Activated naive CD4-positive, alpha-beta T cell treated with anti-CD3 and anti-CD28 coated beads, Interleukin-2, amount 50 U/mL, for 16 hours (primary cell): ENCODE measurements around the gene GCH1.
A peak's percentile ranks its signal among the peaks of the same experiment; 100 is the strongest.
"Not testable (repeated sequence)": the region's sequence is repeated elsewhere in the genome, so short reads cannot be mapped to it uniquely, and the experiment has no call there.

Experiments
- DNase-seq: peaks from one replicate; pipeline ENCODE4 v3.0.0-alpha.2; 2020

The GCH1 gene

DNA sequence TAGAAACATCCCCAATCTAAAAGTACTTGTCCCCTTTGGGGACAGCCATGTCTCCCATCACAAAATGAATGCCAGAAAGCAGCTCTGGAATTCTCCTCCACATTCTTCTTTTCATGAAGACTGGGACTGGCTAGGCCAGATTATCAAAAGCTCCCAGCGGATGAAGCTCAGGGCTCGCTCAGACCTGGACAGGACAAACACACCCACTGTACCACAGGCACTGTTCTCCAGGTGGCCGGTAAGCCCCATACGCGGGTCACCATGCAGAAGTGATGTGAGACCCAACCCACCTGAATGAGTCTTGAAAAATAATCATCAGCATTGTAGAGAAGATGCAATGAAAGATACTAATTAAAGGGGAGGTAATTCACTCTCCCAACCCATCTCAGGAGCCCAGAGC lies 85.1 kb downstream of the GCH1 start:
- DNase-seq = no peak

DNA sequence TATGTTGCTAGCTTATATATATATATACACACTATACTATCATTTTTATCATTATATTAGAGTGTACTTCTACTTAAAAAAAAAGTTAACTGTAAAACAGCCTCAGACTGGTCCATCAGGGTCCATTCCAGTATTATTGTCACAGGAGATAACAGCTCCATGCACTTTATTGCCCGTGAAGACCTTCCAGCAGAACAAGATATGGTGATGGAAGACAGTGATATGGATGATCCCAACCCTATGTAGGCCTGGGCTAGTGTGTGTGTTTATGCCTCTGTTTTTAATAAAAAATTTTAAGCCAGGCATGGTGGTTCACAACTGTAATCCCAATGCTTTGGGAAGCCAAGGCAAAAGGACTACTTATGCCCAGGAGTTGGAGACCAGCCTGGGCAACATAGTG lies 86.2 kb downstream of the GCH1 start:
- DNase-seq = no peak

DNA sequence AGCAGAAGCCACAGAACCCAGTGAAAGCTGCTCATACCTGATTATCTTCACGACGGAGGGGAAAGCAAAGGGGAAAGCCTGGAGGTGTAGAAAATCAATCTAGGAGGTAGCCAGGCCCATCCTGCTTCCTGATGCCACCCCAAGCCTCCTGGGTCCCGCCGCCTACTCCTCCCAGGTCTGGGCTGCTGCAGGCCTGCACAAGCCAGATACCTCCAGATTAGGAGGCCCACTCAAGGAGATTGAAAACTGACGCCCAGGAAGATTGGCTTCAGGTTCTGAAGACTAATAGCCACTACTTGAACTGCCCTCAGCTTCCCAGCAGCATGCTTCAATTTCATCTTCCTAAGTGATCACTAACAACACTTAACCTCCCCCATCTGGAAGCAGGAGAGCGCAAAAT lies 87.1 kb downstream of the GCH1 start:
- no peak for DNase-seq

DNA sequence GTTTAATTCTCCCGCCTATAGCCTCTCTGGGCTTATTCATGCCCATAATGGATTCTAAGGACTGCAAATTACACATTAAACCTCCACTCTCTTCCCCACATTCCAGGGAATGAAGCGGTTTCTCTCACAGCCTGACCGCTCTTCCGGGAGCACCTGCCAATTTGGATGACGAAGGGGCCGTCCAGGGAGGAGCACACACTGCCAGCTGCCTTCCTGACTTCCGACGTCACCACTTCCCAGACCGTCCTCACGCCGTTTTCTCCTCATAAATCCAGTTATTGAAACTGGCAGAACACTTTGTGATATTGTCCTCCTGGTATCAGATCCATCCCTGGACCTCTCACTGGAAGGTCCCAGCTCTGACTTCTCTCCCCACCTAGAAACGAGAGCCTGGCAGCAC lies 87.6 kb downstream of the GCH1 start:
- no peak for DNase-seq

DNA sequence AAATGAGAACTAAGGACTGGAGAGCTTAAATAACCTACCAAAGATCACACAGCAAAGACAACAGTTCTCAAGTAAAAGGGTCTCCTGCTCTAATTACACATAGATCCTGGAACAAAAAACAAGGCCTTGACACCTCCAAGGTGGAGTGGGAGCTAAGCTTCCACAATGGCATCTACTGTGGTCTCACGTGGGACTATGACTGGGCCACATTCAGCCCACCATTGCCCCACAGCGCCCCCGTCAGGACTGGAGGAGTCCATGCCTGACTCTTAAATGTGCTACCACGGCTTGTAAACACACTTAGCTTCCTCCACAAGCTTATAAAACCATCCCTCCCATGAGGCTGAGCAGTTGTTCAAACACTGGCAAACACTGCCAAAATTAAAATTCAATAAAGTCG lies 88.5 kb downstream of the GCH1 start:
- no peak for DNase-seq

DNA sequence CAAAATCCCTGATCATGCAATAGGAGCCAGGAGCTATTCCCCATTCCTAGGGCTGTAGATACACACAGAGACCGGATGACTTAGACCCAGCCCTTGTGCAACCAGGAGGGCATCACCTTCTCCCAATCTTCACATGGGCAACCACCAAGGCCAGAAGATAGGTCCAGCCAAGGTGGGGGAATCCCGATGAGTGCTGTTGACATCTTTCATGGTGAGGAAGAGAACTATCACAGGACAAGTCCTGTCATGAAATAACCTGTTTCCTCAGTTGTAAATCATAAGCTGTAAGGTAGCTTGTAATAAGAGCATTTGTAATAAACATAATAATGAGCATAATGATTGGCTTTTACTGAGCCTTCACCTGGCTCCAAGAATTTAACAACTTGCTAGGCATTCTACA lies 89.5 kb downstream of the GCH1 start:
- no peak for DNase-seq

DNA sequence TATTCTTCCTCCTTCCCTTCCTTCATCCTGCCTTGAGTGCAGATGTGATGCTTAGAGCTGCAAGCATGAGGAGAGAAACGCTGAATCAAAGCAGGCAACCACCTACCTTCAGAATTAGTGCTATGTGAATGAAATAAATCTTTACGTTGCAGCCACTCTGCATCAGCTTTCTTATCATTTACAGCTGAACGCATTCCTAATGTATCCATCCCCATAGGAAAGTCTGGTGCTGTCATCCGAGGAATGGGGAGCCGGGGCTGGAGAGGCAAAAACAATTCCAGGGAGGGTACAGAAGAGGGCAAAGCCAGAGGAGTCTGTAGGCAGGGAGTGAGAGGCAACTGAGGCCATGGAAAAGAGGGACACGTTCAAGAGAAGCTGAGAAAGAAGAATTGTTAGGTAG lies 90.0 kb downstream of the GCH1 start:
- DNase-seq = no peak

DNA sequence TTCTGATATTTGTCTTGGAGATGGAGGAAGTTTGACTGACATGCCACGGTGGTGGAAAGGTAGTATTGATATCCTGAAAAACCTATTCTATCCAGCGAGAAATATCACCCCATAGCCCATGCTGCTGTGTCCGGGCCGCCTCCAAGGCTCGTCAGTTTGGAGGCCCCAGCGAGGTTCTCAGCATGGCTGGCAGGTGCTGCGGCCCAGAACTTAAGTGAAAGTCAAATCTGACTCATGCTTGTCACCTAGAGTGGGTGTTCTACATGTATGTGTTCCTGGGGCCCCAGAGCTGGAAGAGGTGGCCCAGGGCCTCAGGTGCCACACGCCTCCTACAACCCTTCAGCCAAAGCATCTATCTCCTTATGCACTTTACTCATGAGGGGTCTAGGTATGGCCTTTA lies 92.9 kb downstream of the GCH1 start:
- no peak for DNase-seq

DNA sequence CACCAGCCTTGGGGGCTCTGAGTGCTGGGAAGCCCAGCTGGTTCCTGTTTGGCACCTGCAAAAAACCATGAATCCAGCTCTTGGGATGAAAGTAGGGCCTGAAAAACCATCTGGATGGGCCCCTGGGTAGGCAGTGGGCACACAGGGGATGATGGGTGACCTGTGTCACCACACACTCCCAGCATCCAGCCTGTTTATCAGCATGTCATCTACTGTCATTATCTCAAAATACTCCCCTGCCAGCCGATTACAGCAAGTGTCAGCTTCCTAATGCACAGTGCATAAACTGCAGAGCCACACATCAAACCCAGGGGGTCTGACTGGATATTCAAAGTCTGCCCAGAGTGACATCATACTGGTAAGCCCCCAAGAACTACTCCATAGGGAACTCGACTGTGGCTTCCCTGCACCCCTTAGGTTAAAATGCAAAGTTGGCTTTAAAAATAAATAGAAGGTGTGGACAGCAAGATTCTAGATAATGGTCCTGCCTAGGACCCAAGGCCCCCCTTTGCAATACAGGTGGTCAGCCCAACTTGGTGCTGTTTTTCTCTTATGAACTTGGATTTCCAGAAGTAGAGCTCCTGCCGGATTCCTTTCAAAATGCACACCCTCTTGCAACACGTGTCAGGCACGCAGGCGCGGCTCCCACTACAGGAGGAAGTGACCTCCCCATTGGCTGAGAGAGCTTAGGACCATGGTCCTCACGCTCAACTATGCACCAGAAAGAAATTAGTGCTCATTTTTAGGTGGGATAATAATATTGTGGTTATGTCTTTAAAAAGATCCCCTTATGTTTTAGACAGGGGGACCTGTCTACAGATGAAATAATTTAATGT lies 94.1 kb downstream of the GCH1 start:
- no peak for DNase-seq

DNA sequence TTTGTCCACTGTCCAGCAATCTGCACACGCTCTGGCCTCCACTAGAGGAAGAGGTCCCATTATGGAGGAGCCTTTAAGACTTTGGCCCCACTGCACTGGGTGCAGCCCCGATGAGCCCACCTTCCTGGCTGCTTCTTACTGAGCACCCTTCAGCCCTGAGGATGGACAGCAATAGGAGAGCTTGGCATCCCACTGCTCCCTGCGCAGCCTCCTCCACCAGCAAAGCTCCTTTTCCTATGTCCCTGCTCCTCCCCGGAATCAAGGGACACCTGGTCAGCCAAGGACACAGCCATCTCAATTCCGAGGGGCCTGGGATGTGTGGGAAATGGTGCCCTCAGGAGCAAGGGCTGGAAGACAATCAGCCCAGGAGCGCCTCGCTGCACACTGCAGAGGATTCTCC lies 94.7 kb downstream of the GCH1 start:
- no peak for DNase-seq

DNA sequence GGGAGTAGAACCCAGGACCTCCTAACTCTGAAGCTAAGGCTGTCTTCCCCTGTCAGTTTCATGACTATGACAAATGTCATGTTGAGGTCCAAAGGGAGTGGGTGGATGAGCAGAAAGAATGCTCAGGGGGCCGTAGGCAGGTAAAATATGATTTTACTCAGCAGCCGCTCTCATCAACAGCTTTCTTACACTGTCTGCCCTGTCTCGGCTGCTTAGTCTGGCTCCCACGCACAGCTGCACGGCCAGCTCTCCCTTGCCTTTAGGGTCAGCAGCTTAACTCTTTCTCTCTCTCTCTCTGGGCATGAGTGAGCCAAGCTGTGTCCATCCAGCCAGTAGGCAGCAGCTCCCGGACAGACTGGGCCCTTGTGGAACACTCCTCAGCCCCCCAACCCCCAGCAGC lies 95.2 kb downstream of the GCH1 start:
- DNase-seq = no peak

DNA sequence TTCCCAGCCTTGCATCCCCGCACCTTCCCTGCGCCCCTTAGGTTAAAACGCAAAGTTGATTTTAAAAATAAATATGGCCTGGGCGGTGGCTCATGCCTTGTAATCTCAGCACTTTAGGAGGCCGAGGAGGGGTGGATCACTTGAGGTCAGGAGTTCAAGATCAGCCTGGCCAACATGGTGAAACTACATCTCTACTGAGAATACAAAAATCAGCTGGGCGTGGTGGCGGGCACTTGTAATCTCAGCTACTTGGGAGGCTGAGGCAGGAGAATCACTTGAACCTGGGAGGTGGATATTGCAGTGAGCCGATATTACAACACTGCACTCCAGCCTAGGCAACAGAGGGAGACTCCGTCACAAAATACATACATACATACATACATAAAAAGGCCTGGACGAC lies 96.0 kb downstream of the GCH1 start:
- no peak for DNase-seq

DNA sequence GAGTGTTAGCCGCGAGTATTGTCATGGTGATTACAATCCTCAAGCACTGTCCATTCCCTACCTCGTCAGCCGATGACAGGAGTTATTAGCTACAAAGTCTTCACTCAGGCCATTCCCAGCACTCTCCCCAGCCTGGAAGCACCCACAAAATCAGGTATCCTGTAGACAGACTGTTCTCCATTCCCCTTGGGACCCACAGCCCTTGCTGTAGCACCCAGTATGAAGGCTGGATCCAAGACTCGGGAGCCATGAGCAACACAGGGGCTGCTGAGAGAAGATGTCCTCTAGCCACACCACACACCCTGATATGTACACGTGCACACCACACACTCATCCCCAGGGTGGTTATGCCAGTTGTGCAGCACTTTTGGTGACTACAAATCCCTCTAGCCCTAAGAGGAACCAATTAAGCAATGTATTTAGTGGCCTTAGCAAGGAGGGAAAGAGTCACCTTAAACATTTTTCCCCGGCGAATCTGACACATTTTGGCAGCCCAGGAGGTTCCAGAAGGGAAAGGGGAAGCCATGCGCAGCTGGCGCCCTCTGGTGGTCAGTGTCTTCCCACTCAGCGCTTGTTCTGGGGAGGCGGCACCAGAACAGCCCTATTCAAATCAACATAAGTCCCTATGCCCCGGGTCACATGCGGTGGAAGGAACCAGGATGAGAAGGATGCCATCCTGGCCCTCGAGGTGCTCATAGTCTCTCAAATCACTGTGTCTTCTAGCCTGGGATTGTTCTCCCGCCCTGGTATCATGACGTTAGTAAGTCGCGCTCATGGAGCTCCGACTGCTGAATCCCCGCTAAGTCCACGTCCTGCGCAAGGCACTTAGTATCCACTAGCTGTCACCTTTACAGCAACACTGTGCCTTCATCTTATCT lies 96.9 kb downstream of the GCH1 start:
- peak; percentile 77 for DNase-seq

DNA sequence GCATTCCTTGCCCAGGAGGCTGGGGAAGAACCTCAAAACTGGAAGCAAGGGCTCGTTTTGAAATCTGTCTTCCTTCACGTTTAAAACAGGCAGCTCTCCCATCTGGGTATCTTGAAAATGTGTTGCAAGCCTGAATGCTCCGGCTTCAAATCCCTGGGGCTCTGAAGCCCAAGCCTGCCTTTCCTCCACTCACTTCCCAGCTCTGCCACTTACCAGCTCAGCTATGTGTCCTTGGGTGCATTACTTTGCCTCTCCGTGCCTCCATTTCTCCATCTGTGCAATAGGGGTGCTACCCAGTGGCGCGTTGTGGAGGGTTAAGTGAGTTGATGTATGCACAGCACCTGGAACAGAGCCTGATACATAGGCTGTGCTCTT lies 97.6 kb downstream of the GCH1 start:
- no peak for DNase-seq

DNA sequence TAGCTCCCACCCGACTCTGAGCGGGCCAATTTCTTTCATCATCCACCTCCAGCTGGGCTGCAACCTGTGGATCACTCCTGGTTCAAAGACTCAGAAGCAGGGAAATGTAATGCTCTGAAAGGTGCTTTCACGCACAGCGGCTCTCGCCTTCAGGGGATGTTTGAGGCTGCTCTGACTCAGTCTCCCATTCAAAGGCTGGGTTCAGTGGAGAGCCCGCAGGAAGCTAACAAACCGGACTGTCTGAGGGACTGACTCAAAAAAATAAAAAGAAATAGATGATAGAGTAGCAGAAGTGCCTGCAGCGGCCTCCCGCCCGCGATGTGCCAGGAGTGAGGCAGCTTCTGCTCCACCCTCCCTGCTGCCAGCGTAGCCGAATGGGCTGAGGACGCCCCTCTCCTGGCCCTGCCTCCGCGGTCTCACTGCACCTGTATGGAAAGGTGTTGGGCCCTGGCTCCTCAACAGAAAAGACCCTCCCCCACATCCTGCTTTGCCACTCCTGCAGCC lies 98.0 kb downstream of the GCH1 start:
- DNase-seq = no peak

DNA sequence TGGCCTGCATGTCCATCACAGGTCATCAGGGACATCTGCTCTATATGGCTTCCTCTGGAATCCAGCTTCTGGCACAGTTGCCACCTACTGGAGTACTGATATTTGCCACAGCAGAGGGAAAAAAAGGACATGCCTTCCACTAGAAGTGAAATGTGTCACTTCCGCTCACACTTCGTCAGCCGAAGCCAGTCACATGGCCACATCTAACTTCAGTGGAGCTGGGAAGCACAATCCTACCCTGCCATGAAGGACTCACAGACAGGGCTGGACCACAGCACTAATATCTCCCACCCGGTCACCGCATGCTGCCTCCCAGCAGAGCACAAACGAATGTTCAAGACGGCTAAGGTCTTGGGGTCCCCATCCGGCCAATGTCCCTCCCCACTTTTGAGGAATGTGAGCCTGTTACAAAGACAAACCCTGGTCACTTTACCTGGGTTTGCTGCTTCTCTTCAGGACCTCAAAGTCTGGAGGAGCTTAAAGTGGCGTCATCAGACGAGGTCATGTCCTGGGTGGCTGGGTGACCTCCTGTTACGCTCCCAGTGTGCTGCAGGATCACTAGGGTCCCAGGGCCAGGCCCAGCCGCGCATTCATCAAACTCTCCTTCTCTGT lies 98.6 kb downstream of the GCH1 start:
- DNase-seq = no peak

DNA sequence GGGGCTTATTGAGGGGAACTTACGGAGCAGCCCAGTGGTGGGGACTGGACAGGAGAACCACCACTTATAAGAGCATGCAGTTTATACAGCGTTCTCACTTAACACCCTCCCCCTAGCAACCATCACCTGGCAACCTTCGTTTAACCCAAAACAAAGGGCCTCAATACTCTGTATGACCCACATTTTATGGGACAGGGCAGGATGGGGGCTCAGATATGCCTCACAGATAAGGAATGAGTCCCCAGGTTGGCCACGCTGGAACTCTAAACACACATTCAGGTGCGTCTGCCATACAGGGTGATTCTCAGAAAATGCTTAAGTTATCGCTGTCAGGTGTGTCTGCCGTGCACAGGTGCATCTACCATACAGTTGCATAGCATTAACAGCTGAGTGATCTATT lies 99.2 kb downstream of the GCH1 start:
- no peak for DNase-seq

DNA sequence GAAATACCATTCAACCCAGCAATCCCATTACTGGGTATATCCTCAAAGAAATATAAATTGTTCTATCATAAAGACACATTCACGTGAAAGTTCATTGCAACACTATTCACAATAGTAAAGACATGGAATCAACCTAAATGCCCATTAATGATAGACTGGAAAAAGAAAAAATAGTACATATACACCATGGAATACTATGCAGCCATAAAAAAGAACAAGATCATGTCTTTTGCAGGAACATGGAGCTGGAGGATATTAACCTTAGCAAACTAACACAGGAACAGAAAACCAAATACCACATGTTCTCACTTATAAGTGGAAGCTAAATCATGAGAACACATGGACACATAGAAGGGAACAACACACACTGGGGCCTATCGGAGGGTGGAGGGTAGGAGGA lies 101.1 kb downstream of the GCH1 start:
- not testable (repeated sequence) for DNase-seq

DNA sequence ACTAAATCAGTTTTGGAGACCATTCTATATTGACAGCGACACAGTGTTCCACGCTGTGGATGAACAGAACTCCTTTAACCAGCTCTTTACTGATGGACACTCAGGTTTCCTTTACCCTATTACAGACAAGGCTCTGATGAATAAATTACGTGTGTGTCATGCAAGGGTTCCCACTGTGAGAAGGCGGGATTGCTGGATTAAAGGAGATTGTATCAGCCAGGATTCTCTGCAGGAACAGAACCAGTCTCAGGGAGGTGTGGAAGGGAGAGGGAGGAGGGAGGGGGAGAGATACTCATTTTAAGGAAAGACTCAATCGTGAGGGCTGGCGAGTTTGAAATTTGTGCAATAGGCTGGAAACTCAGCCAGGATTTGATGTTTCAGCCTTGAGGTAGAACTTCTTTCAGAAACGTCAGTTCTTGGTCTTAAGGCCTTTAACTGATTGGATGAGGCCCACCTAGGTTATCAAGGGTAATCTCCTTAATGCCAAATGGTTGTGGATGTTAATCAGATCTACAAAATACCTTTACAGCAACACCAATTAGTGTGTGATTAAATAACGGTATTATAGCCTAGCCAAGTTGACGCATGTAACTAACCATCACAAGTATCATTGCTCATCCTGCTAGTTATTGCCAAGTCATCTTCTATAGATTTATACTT lies 104.0 kb downstream of the GCH1 start:
- no peak for DNase-seq

DNA sequence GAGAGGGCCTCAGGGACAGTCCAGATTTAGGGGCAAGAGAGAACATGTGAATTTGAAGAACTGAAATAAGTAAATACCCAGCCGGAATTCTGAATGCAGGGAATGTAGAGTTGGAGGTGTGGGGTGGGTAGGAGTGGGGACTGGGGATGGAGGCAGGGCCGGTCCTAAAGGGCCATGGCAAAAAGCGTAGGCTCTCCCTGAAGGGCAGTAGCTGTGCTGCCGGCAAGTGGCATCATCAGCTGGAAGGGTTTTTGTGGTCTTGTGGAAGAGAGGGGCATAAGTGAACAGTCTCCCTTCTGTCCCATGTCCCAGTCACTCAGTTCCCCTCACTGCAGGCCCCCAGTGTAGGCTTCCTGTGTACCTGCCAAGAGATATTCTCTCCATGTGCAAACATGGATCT lies 104.6 kb downstream of the GCH1 start:
- no peak for DNase-seq

DNA sequence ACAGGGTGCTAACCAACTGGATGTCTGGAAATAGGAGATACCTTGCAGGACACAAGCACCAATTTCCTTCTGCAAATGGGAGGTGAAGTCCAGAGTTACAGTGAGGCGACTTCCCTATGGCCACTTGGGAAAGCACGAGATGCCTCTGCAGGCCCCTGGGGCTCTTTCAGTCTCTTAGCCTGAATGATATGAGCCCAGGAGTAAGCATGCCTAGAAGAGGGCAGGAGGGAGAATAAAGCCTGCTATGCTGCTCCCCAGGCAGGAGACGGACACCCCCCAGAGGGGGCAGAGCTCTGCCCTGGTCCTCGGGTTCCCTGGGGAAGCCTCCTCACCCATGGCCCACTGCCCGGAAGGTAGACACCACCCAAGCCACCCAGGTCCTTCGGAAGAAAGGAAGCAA lies 105.1 kb downstream of the GCH1 start:
- no peak for DNase-seq

DNA sequence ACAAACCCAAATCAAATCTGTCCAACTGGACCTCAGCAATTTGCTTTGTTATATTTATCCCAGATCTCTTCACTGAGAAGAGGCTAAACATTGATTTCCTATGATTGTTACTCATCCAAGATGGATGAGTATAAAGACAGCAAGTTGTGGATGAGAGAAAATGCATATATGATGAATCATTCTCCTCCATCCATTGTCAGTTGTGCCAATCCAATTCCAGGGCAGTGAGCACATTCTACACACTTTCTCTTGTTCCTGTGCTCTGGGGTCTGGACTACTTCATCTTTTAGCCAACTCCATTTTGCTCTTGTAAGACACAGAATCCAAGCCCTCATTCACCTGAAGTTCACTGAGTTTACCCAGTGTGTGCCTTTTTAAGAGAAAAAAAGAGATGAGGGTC lies 105.7 kb downstream of the GCH1 start:
- DNase-seq = no peak

DNA sequence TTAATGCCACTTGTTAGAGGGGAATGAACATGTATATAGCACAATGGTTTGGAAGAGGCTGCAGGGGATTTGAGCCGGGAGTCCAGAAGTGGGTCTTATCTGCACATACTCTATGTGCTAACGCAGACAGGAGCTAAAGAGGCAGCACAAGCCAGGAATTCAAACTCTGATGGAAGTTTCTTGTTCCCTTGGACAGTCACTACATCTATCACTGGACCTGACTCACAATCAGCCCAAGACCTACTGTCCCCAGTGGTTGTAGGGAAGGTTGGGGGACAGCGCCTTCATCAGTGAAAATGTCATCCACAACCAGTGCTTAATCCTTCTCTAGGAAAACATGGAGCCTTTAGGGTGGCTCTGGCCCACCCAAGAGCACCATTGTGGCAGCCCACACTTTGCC lies 107.8 kb downstream of the GCH1 start:
- no peak for DNase-seq
